ENCODE measurements around the gene GRIP1.
"Not testable (repeated sequence)": the region's sequence is repeated elsewhere in the genome, so short reads cannot be mapped to it uniquely, and the experiment has no call there.

GRIP1 gene

GRCh38 chr12:66538970-66539369, 139.9 kb downstream of the GRIP1 start:
- CTCF ChIA-PET: no interaction called here
- Mint-ChIP-seq H3K27ac (no peak overlapping the region), H3K27me3 (no peaks in the 10 kb centered on the region), H3K4me1 (no peaks in the 10 kb centered on the region), H3K9me3 (no peaks in the 10 kb centered on the region), H3K4me3 (no peak overlapping the region), H3K36me3 (no peaks in the 10 kb centered on the region)
- no peak for DNase-seq

- Mint-ChIP-seq H3K4me3 (no peak overlapping the region), H3K36me3 (no peaks in the 10 kb centered on the region), H3K27me3 (no peaks in the 10 kb centered on the region), H3K4me1 (no peaks in the 10 kb centered on the region), H3K9me3 (no peaks in the 10 kb centered on the region), H3K27ac (no peak overlapping the region)
- CTCF ChIA-PET: no interaction called here
- no peak for DNase-seq
Measured at GRCh38 chr12:66537876-66538275, 141.0 kb downstream of the GRIP1 start.

- DNase-seq: no peak
- Mint-ChIP-seq H3K4me3 (no peak overlapping the region), H3K27me3 (no peaks in the 10 kb centered on the region), H3K27ac (no peak overlapping the region), H3K36me3 (no peaks in the 10 kb centered on the region), H3K9me3 (no peaks in the 10 kb centered on the region), H3K4me1 (no peaks in the 10 kb centered on the region)
- CTCF ChIA-PET: interaction anchor here (0.8 kb wide), 1 partner anchor 17 kb away, joined by 3 read pairs; no protein-coding TSS in a partner anchor
Measured at GRCh38 chr12:66533767-66534166, 145.1 kb downstream of the GRIP1 start.

GRCh38 chr12:66531766-66532165, 147.1 kb downstream of the GRIP1 start:
- DNase-seq: no peak
- H3K36me3 Mint-ChIP-seq: no peaks in the 10 kb centered on the region
- CTCF ChIA-PET: no interaction called here
- H3K27me3 Mint-ChIP-seq: no peaks in the 10 kb centered on the region
- no peaks in the 10 kb centered on the region for H3K4me1 Mint-ChIP-seq
- no peak overlapping the region for H3K27ac Mint-ChIP-seq
- H3K9me3 Mint-ChIP-seq: no peaks in the 10 kb centered on the region
- no peak overlapping the region for H3K4me3 Mint-ChIP-seq

GRCh38 chr12:66529934-66530333, 148.9 kb downstream of the GRIP1 start:
- Mint-ChIP-seq H3K4me3 (no peak overlapping the region), H3K27me3 (no peaks in the 10 kb centered on the region), H3K9me3 (no peaks in the 10 kb centered on the region), H3K4me1 (no peaks in the 10 kb centered on the region), H3K27ac (no peak overlapping the region), H3K36me3 (no peaks in the 10 kb centered on the region)
- no peak for DNase-seq
- CTCF ChIA-PET: no interaction called here

GRCh38 chr12:66516561-66516960, 162.3 kb downstream of the GRIP1 start:
- H3K4me3 Mint-ChIP-seq: no peak overlapping the region
- H3K27ac Mint-ChIP-seq: no peak overlapping the region
- no peaks in the 10 kb centered on the region for H3K27me3 Mint-ChIP-seq
- H3K4me1 Mint-ChIP-seq: no peaks in the 10 kb centered on the region
- CTCF ChIA-PET: no interaction called here
- H3K9me3 Mint-ChIP-seq: no peaks in the 10 kb centered on the region
- no peaks in the 10 kb centered on the region for H3K36me3 Mint-ChIP-seq
- DNase-seq: no peak

- Mint-ChIP-seq H3K27ac (no peak overlapping the region), H3K4me3 (no peak overlapping the region), H3K36me3 (no peaks in the 10 kb centered on the region), H3K9me3 (no peaks in the 10 kb centered on the region), H3K27me3 (no peaks in the 10 kb centered on the region), H3K4me1 (no peaks in the 10 kb centered on the region)
- CTCF ChIA-PET: no interaction called here
- DNase-seq: no peak
Measured at GRCh38 chr12:66516133-66516532, 162.7 kb downstream of the GRIP1 start.

GRCh38 chr12:66514581-66514980, 164.3 kb downstream of the GRIP1 start:
- H3K27me3 Mint-ChIP-seq: no peaks in the 10 kb centered on the region
- H3K4me3 Mint-ChIP-seq: no peak overlapping the region
- H3K9me3 Mint-ChIP-seq: no peaks in the 10 kb centered on the region
- no peak for DNase-seq
- H3K36me3 Mint-ChIP-seq: no peaks in the 10 kb centered on the region
- H3K4me1 Mint-ChIP-seq: no peaks in the 10 kb centered on the region
- no peak overlapping the region for H3K27ac Mint-ChIP-seq
- CTCF ChIA-PET: no interaction called here

- Mint-ChIP-seq H3K4me3 (no peak overlapping the region), H3K9me3 (no peaks in the 10 kb centered on the region), H3K36me3 (no peaks in the 10 kb centered on the region), H3K4me1 (no peaks in the 10 kb centered on the region), H3K27me3 (no peaks in the 10 kb centered on the region), H3K27ac (no peak overlapping the region)
- DNase-seq: no peak
- CTCF ChIA-PET: no interaction called here
Measured at GRCh38 chr12:66508025-66508424, 170.9 kb downstream of the GRIP1 start.

- Mint-ChIP-seq H3K27me3 (no peaks in the 10 kb centered on the region), H3K4me1 (no peaks in the 10 kb centered on the region), H3K27ac (no peak overlapping the region), H3K9me3 (no peaks in the 10 kb centered on the region), H3K36me3 (no peaks in the 10 kb centered on the region), H3K4me3 (no peak overlapping the region)
- CTCF ChIA-PET: no interaction called here
- no peak for DNase-seq
Measured at GRCh38 chr12:66503746-66504145, 175.1 kb downstream of the GRIP1 start.

- Mint-ChIP-seq H3K9me3 (no peaks in the 10 kb centered on the region), H3K27me3 (no peaks in the 10 kb centered on the region), H3K4me3 (no peak overlapping the region), H3K4me1 (no peaks in the 10 kb centered on the region), H3K27ac (no peak overlapping the region), H3K36me3 (no peaks in the 10 kb centered on the region)
- no peak for DNase-seq
- CTCF ChIA-PET: no interaction called here
Measured at GRCh38 chr12:66502911-66503310, 176.0 kb downstream of the GRIP1 start.

GRCh38 chr12:66500841-66501240, 178.0 kb downstream of the GRIP1 start:
- CTCF ChIA-PET: no interaction called here
- no peak for DNase-seq
- H3K27me3 Mint-ChIP-seq: peaks cover 4% of the 10 kb centered on the region

GRCh38 chr12:66500091-66500490, 178.8 kb downstream of the GRIP1 start:
- Mint-ChIP-seq H3K36me3 (no peaks in the 10 kb centered on the region), H3K4me1 (no peaks in the 10 kb centered on the region), H3K9me3 (no peaks in the 10 kb centered on the region), H3K4me3 (no peak overlapping the region), H3K27me3 (peaks cover 4% of the 10 kb centered on the region), H3K27ac (no peak overlapping the region)
- CTCF ChIA-PET: no interaction called here
- no peak for DNase-seq

More at GRCh38 chr12:66500841-66501240, 178.0 kb downstream of the GRIP1 start:
- no peaks in the 10 kb centered on the region for H3K9me3 Mint-ChIP-seq
- H3K27ac Mint-ChIP-seq: no peak overlapping the region
- H3K36me3 Mint-ChIP-seq: no peaks in the 10 kb centered on the region
- no peak overlapping the region for H3K4me3 Mint-ChIP-seq
- no peaks in the 10 kb centered on the region for H3K4me1 Mint-ChIP-seq

GRCh38 chr12:66499000-66499399, 179.9 kb downstream of the GRIP1 start:
- H3K9me3 Mint-ChIP-seq: no peaks in the 10 kb centered on the region
- peaks cover 4% of the 10 kb centered on the region for H3K27me3 Mint-ChIP-seq
- H3K27ac Mint-ChIP-seq: no peak overlapping the region
- H3K4me3 Mint-ChIP-seq: no peak overlapping the region
- H3K4me1 Mint-ChIP-seq: no peaks in the 10 kb centered on the region
- DNase-seq: no peak
- CTCF ChIA-PET: no interaction called here
- H3K36me3 Mint-ChIP-seq: no peaks in the 10 kb centered on the region

- DNase-seq, H3K4me3 Mint-ChIP-seq, H3K36me3 Mint-ChIP-seq, CTCF ChIA-PET, H3K9me3 Mint-ChIP-seq, H3K27me3 Mint-ChIP-seq, H3K4me1 Mint-ChIP-seq, H3K27ac Mint-ChIP-seq: not testable (repeated sequence)
Measured at GRCh38 chr12:66498059-66498458, 180.8 kb downstream of the GRIP1 start.
